Caco-2 (cell line): ENCODE data around the gene ANKRD2. TPM values are rescaled to one million over a fixed set of nuclear protein-coding genes. Genes with fewer than 3 reads are reported as not detected.

Experiments
- BruUV-seq: library from RNA; stranded (reverse); fragments of 400-500 nt; replicated peaks from 2 replicates; lab custom pipeline; 2021; lab: Mats Ljungman, UMichigan
- CTCF ChIA-PET: fragments of 300-600 bp; sonication (Branson Sonifier 250); formaldehyde crosslinking; loops from one replicate; lab custom pipeline; 2022; ENCODE audit warnings: antibody characterized with exemption; lab: Charles Lee
- POLR2A ChIA-PET: fragments of 300-600 bp; sonication (Branson Sonifier 250); formaldehyde crosslinking; loops from one replicate; lab custom pipeline; 2022; ENCODE audit warnings: antibody characterized with exemption; lab: Charles Lee
- DNase-seq, 2 experiments: peaks; one replicate each; pipeline versions ENCODE4 v3.0.0 to v3.0.0-alpha.2; 2020 to 2022
- H3K27me3 ChIP-seq: replicated peaks from 2 replicates; pipeline ENCODE4 v1.6.0; 2011; ENCODE audit warnings: low read length; ENCODE audit not compliant: control insufficient read depth, insufficient read depth
- H3K36me3 ChIP-seq: 2 replicates; pipeline ENCODE4 v1.5.1; 2011; ENCODE audit warnings: low read length; ENCODE audit not compliant: control insufficient read depth, insufficient read depth
- H3K4me1 ChIP-seq: fragments of 250-450 bp; sonication (Bioruptor Pico); 2 replicates; pipeline ENCODE4 v1.5.1; 2020; ENCODE audit warnings: mild to moderate bottlenecking
- H3K4me3 ChIP-seq: 2 replicates; pipeline ENCODE4 v1.5.1; 2011; ENCODE audit warnings: low read depth, mild to moderate bottlenecking, control low read depth, low read length
- H3K9me3 ChIP-seq: fragments of 250-450 bp; sonication (Bioruptor Pico); 2 replicates; pipeline ENCODE4 v1.5.1; 2020; ENCODE audit warnings: mild to moderate bottlenecking, moderate library complexity
- H3K27ac Mint-ChIP-seq: one replicate; pipeline ENCODE4 v1.8.0; 2022; ENCODE audit warnings: mixed read lengths; ENCODE audit not compliant: unreplicated experiment
- H3K27me3 Mint-ChIP-seq: one replicate; pipeline ENCODE4 v1.8.0; 2022; ENCODE audit warnings: mixed read lengths; ENCODE audit not compliant: insufficient read depth, unreplicated experiment
- H3K36me3 Mint-ChIP-seq: one replicate; pipeline ENCODE4 v1.8.0; 2022; ENCODE audit warnings: mild to moderate bottlenecking, mixed read lengths; ENCODE audit not compliant: insufficient read depth, unreplicated experiment
- H3K4me1 Mint-ChIP-seq: one replicate; pipeline ENCODE4 v1.8.0; 2022; ENCODE audit warnings: low read depth, mixed read lengths; ENCODE audit not compliant: unreplicated experiment
- H3K4me3 Mint-ChIP-seq: one replicate; pipeline ENCODE4 v1.8.0; 2022; ENCODE audit warnings: mild to moderate bottlenecking, moderate library complexity, mixed read lengths; ENCODE audit not compliant: unreplicated experiment
- H3K9me3 Mint-ChIP-seq: one replicate; pipeline ENCODE4 v1.8.0; 2022; ENCODE audit warnings: mixed read lengths; ENCODE audit not compliant: unreplicated experiment
- intact Hi-C: fragments of 100-400 bp; cut with micrococcal nuclease; formaldehyde crosslinking; loops from one replicate; pipeline ENCODE4 v1.10.0; 2022; ENCODE audit not compliant: unreplicated experiment
- total RNA-seq: library from RNA; stranded (reverse); gene quantifications from 2 replicates; pipeline ENCODE4 v1.2.3, GENCODE V29; 2022
- TF ChIP-seq, protein P1 (sequence below), 2 experiments: fragments of 200-600 bp in 1 of 2; IDR thresholded peaks; 1 replicate in 1 of 2; 2 replicates in 1 of 2; pipeline versions ENCODE4 v1.5.1 to v1.8.0; 2011 to 2022; ENCODE audit warnings: antibody characterized with exemption in 1 of 2, control low read depth in 1 of 2, inconsistent platforms in 1 of 2, low read depth in 1 of 2, low read length in 1 of 2, mild to moderate bottlenecking in 1 of 2, moderate library complexity in 1 of 2; ENCODE audit not compliant: insufficient read depth in 1 of 2, severe bottlenecking in 1 of 2, unreplicated experiment in 1 of 2

Gene ANKRD2
- total RNA-seq, 1 experiment from 2014 or later = not detected

- H3K27me3 ChIP-seq = no peaks in the 10 kb centered on the region
- no peaks in the 10 kb centered on the region for H3K36me3 Mint-ChIP-seq
- H3K27ac Mint-ChIP-seq = no peak overlapping the region
- H3K9me3 Mint-ChIP-seq = no peaks in the 10 kb centered on the region
- no peak overlapping the region for H3K4me3 Mint-ChIP-seq
- H3K36me3 ChIP-seq = no peaks in the 10 kb centered on the region
- ChIA-PET CTCF (no interaction called here), POLR2A (no interaction called here)
- peaks cover 7% of the 10 kb centered on the region for H3K4me1 ChIP-seq
- H3K9me3 ChIP-seq = no peaks in the 10 kb centered on the region
- peak in 1 of 2 experiments; percentile 39 for DNase-seq
- TF ChIP-seq, protein P1, sequence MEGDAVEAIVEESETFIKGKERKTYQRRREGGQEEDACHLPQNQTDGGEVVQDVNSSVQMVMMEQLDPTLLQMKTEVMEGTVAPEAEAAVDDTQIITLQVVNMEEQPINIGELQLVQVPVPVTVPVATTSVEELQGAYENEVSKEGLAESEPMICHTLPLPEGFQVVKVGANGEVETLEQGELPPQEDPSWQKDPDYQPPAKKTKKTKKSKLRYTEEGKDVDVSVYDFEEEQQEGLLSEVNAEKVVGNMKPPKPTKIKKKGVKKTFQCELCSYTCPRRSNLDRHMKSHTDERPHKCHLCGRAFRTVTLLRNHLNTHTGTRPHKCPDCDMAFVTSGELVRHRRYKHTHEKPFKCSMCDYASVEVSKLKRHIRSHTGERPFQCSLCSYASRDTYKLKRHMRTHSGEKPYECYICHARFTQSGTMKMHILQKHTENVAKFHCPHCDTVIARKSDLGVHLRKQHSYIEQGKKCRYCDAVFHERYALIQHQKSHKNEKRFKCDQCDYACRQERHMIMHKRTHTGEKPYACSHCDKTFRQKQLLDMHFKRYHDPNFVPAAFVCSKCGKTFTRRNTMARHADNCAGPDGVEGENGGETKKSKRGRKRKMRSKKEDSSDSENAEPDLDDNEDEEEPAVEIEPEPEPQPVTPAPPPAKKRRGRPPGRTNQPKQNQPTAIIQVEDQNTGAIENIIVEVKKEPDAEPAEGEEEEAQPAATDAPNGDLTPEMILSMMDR (IDR thresholded peaks at IDR 0.05; ENCODE audit: insufficient read depth in 1 of 2, low read depth in 1 of 2, low read length in 1 of 2, severe bottlenecking in 1 of 2, unreplicated experiment in 1 of 2) = peak; percentile 34 to 47
- H3K4me1 Mint-ChIP-seq = peaks cover 2% of the 10 kb centered on the region
- no peak overlapping the region for H3K4me3 ChIP-seq
- no TSS peak for BruUV-seq
- intact Hi-C loops = no loop called here
- H3K27me3 Mint-ChIP-seq = no peaks in the 10 kb centered on the region
Observed at GRCh38 chr10:97534746-97535367, 37.7 kb upstream of the ANKRD2 start.

GRCh38 chr10:97537186-97537869 lies 35.3 kb upstream of the ANKRD2 start:
- TF ChIP-seq, protein P1 (IDR thresholded peaks at IDR 0.05; ENCODE audit: insufficient read depth in 1 of 2, low read depth in 1 of 2, low read length in 1 of 2, severe bottlenecking in 1 of 2, unreplicated experiment in 1 of 2) = no peak
- Mint-ChIP-seq H3K9me3 (no peaks in the 10 kb centered on the region), H3K27ac (no peak overlapping the region), H3K27me3 (no peaks in the 10 kb centered on the region), H3K4me1 (peaks cover 13% of the 10 kb centered on the region), H3K4me3 (no peak overlapping the region), H3K36me3 (peaks cover 6% of the 10 kb centered on the region)
- DNase-seq = no peak
- intact Hi-C loops = no loop called here
- POLR2A ChIA-PET = no interaction called here
- no TSS peak for BruUV-seq
- H3K27me3 ChIP-seq = no peaks in the 10 kb centered on the region
- H3K36me3 ChIP-seq = no peaks in the 10 kb centered on the region
- peaks cover 21% of the 10 kb centered on the region for H3K4me1 ChIP-seq
- H3K4me3 ChIP-seq = no peak overlapping the region
- CTCF ChIA-PET = interaction anchor here (0.7 kb wide), 1 partner anchor 73 kb away, joined by 3 read pairs; no protein-coding TSS in a partner anchor
- no peaks in the 10 kb centered on the region for H3K9me3 ChIP-seq

- ChIA-PET CTCF (interaction anchor here (2.0 kb wide), 1 partner anchor 39 kb away, joined by 4 read pairs; the partner anchor contains the start of gene UBTD1), POLR2A (no interaction called here)
- TF ChIP-seq, protein P1 (IDR thresholded peaks at IDR 0.05; ENCODE audit: insufficient read depth in 1 of 2, low read depth in 1 of 2, low read length in 1 of 2, severe bottlenecking in 1 of 2, unreplicated experiment in 1 of 2) = no peak
- Mint-ChIP-seq H3K27me3 (no peaks in the 10 kb centered on the region), H3K9me3 (no peaks in the 10 kb centered on the region), H3K4me1 (peaks cover 23% of the 10 kb centered on the region), H3K4me3 (no peak overlapping the region), H3K27ac (no peak overlapping the region), H3K36me3 (peaks cover 6% of the 10 kb centered on the region)
- DNase-seq = no peak
- no peak overlapping the region for H3K4me3 ChIP-seq
- no TSS peak for BruUV-seq
- intact Hi-C loops = no loop called here
- H3K27me3 ChIP-seq = no peaks in the 10 kb centered on the region
- peaks cover 29% of the 10 kb centered on the region for H3K4me1 ChIP-seq
- H3K36me3 ChIP-seq = no peaks in the 10 kb centered on the region
- no peaks in the 10 kb centered on the region for H3K9me3 ChIP-seq
Observed at GRCh38 chr10:97538411-97538810, 34.2 kb upstream of the ANKRD2 start.
